Ovary (tissue), 9 donors: Measurements from ENCODE around the gene CTIF. TPM values are rescaled to one million over a fixed set of nuclear protein-coding genes. Genes with fewer than 3 reads are reported as not detected.

ENCODE experiments used
- DNase-seq, 5 donors: peaks; one replicate each; pipeline ENCODE4 v3.0.0-alpha.2; 2019 to 2020
- H3K27ac ChIP-seq, 2 donors: fragments of 200-600 bp; one replicate each; pipeline versions ENCODE4 v1.5.1 to v1.8.0; 2019 to 2022
- H3K27me3 ChIP-seq: fragments of 200-600 bp; one replicate; pipeline ENCODE4 v1.8.0; 2022
- H3K36me3 ChIP-seq: fragments of 200-600 bp; sonication (generic); one replicate; pipeline ENCODE4 v1.5.1; 2019
- H3K4me1 ChIP-seq: one replicate; pipeline ENCODE4 v1.8.1; 2013; ENCODE audit warnings: mild to moderate bottlenecking, moderate library complexity; ENCODE audit not compliant: insufficient read depth
- H3K4me3 ChIP-seq: fragments of 200-600 bp; sonication (generic); one replicate; pipeline ENCODE4 v1.5.1; 2017
- H3K9me3 ChIP-seq, 2 donors: fragments of 200-600 bp in 1 of 2; sonication (generic) in 1 of 2; one replicate each; pipeline versions ENCODE4 v1.5.1 to v1.8.1; 2013 to 2019; ENCODE audit warnings: mild to moderate bottlenecking in 1 of 2, moderate library complexity in 1 of 2
- EP300 ChIP-seq: sonication (generic); formaldehyde crosslinking; IDR thresholded peaks from one replicate; pipeline ENCODE4 v1.6.1; 2017; ENCODE audit warnings: antibody characterized with exemption
- POLR2A ChIP-seq: fragments of 450-650 bp; IDR thresholded peaks from one replicate; pipeline ENCODE4 v1.6.1; 2017; ENCODE audit warnings: antibody characterized with exemption, mild to moderate bottlenecking, moderate library complexity
- WGBS, 3 donors: extraction: QIAGEN DNeasy Blood & Tissue Kit in 1 of 3; methylation state at CpG; one replicate each; pipeline versions ENCODE4 v1.1.5 to v1.1.7; 2013 to 2017; 5-methylcytosine and 5-hydroxymethylcytosine counted together
- intact Hi-C, 4 donors: fragments of 100-400 bp; cut with DNase I; formaldehyde crosslinking; loops; one replicate each; pipeline versions ENCODE4 v1.11.0 to v1.15.1; 2022 to 2023
- polyA plus RNA-seq, 2 donors: library from polyadenylated mRNA; stranded (reverse); fragments of 200-250 nt in 1 of 2; fragments of 350-450 nt in 1 of 2; fragmentation: Illumina TruSeq in 1 of 2; extraction: RNeasy Lipid Tissue Mini Kit (QIAGEN cat#74804) in 1 of 2; gene quantifications; one replicate each; pipeline ENCODE4 v1.2.3, GENCODE V29; 2013 to 2014
- total RNA-seq, 7 donors: library from RNA; depleted of rRNA in 2 of 7; stranded (reverse); fragments of >200 nt in 2 of 7; fragmentation: NEBNext Ultra II Directional in 3 of 7; extraction: Animal tissue kit (Norgen Biotek cat#: 25700) in 3 of 7; gene quantifications; one replicate each; pipeline versions ENCODE4 v1.1.0 to v1.2.4, GENCODE V29; 2016 to 2023
- TF ChIP-seq, protein P1 (sequence below), 3 donors: fragments of 450-650 bp in 2 of 3; fragments of 200-600 bp in 1 of 3; IDR thresholded peaks; one replicate each; pipeline versions ENCODE4 v1.5.1 to v1.8.0; 2016 to 2022; ENCODE audit warnings: antibody characterized with exemption in 3 of 3, mild to moderate bottlenecking in 1 of 3
- donor health status: DM: no; HTN: no; CAD: no; lungs with moderate emphysema.
- donor health status: DM: no; HTN: no; CAD: no.
- donor health status: Bipolar disorder and iron deficiency.
- donor health status: DM: yes; HTN: yes; CAD: no.
- donor health status: DM: no; HTN: no; CAD: no.
- donor health status: DM: yes; HTN: yes; CAD: no.

CTIF gene
- total and polyA plus RNA-seq, 9 donors: 18.5 to 94.1 (median 75.2) TPM

DNA sequence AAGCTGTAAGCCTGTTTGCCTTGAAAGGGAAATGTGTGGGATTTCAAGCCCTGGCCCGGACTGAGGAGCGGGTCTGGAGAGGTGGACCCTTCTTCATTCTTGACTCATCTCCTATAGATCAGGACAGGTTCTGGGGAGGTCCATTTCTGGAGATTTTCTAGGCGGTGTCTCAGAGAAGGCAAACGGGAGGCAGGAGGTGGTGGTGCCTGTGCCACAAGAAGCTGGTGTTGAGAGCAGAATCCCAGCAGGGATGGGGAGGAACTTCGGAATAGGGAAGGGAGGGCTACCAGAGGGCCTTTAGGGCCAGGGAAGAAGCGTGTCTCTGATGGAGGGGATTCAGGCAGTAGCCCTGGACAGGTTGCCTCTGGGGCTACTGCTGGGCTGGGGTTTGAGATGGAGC is 93.0 kb downstream of the CTIF start:
- H3K27ac ChIP-seq: no peak overlapping the region
- H3K36me3 ChIP-seq: no peaks in the 10 kb centered on the region
- intact Hi-C loops: no loop called here
- no peaks in the 10 kb centered on the region for H3K4me1 ChIP-seq
- TF ChIP-seq POLR2A (no peak), EP300 (no peak)
- TF ChIP-seq, protein P1, sequence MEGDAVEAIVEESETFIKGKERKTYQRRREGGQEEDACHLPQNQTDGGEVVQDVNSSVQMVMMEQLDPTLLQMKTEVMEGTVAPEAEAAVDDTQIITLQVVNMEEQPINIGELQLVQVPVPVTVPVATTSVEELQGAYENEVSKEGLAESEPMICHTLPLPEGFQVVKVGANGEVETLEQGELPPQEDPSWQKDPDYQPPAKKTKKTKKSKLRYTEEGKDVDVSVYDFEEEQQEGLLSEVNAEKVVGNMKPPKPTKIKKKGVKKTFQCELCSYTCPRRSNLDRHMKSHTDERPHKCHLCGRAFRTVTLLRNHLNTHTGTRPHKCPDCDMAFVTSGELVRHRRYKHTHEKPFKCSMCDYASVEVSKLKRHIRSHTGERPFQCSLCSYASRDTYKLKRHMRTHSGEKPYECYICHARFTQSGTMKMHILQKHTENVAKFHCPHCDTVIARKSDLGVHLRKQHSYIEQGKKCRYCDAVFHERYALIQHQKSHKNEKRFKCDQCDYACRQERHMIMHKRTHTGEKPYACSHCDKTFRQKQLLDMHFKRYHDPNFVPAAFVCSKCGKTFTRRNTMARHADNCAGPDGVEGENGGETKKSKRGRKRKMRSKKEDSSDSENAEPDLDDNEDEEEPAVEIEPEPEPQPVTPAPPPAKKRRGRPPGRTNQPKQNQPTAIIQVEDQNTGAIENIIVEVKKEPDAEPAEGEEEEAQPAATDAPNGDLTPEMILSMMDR (IDR thresholded peaks at IDR 0.05): no peak
- no peaks in the 10 kb centered on the region for H3K9me3 ChIP-seq
- no peak overlapping the region for H3K4me3 ChIP-seq
- 96 to 98% (median 96%) methylated on average over 6 of the region's 6 CpGs for WGBS, 3 donors
- H3K27me3 ChIP-seq: no peaks in the 10 kb centered on the region
- DNase-seq: no peak

DNA sequence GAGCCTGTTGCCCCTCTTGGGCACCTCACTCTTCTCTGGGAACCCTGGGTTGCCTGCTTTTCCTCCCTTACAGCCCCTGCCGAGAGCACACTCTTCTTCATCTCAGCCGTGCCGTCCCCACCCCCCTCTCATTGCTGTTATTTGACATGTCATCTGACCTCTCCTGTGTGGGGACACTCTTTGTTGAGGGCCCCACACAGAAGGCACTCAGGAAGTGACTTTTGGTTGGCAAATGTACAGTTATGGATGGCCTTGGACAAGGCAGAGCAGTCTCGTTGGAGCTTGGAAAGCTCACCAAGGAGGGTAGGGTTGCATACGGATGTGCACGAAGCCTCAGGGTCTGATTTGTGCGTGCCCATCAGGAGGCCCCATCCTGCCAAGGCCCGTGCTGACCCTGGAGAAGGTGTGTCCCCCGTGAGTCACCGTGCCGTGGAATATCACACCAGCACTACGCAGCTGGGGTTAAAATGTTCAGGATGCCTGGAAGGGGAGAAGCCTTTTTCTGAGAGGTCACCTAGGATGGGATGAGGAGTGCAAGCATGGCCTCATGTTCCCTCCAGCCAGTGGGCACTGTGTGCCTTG is 93.9 kb downstream of the CTIF start:
- Histone ChIP-seq H3K27me3 (no peaks in the 10 kb centered on the region), H3K4me3 (no peak overlapping the region), H3K9me3 (no peaks in the 10 kb centered on the region), H3K27ac (no peak overlapping the region), H3K36me3 (no peaks in the 10 kb centered on the region), H3K4me1 (peaks cover 1% of the 10 kb centered on the region)
- intact Hi-C loops: no loop called here
- TF ChIP-seq, protein P1 (IDR thresholded peaks at IDR 0.05): no peak
- TF ChIP-seq POLR2A (no peak), EP300 (no peak)
- 89 to 98% (median 93%) methylated on average over 7 to 11 of the region's 12 CpGs for WGBS, 3 donors
- DNase-seq: no peak

DNA sequence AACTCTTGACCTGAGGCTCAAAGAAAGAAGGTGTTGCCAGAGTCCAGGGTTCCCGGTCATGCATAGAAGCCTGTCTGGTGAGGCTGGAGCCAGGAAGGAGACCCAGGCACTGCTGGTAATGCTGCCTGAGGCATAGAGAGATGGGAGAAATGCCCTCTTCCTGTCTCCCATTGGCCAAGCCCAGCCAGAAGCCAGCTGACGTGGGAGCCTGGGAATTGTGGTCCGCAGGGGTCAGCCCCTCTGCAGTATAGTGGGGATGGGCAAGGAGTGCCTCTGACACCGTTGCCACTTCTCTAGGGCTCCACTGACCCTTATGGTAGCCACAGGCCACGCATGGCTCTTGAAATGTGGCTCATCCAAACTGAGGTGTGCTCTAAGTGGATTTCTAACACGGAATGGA is 95.7 kb downstream of the CTIF start:
- no peak for TF ChIP-seq EP300
- intact Hi-C loops: no loop called here
- no peak for DNase-seq
- Histone ChIP-seq H3K27me3 (no peaks in the 10 kb centered on the region), H3K9me3 (no peaks in the 10 kb centered on the region), H3K27ac (no peak overlapping the region), H3K36me3 (no peaks in the 10 kb centered on the region), H3K4me1 (peaks cover 1% of the 10 kb centered on the region), H3K4me3 (no peak overlapping the region)
- 92 to 95% (median 94%) methylated on average over 6 of the region's 6 CpGs for WGBS, 3 donors

DNA sequence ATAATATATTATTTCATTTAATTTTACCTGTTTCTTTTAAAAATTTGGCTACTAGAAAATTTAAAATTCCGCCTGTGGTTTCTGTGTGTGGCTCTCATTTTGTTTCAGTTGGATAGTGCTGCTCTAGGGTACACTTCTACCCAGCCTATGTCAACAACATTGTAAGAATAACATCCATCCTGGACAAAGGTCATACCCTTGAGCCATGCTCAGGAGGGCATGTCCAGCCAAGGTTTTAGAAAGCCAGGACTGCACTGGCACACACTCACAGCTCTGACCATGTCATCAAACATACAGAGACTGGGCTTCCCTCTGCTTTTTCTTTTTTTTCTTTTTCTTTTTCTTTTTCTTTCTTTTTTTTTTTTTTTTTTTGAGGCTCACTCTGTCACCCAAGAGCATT is 96.1 kb downstream of the CTIF start:
- Histone ChIP-seq H3K36me3 (no peaks in the 10 kb centered on the region), H3K27me3 (no peaks in the 10 kb centered on the region), H3K9me3 (no peaks in the 10 kb centered on the region), H3K4me3 (no peak overlapping the region), H3K27ac (no peak overlapping the region), H3K4me1 (peaks cover 1% of the 10 kb centered on the region)
- WGBS, 3 donors: 98 to 100% (median 99%) methylated on average over 1 of the region's 1 CpG
- no peak for DNase-seq
- TF ChIP-seq POLR2A: no peak
- no peak for TF ChIP-seq EP300
- TF ChIP-seq, protein P1 (IDR thresholded peaks at IDR 0.05): no peak
- intact Hi-C loops: no loop called here

DNA sequence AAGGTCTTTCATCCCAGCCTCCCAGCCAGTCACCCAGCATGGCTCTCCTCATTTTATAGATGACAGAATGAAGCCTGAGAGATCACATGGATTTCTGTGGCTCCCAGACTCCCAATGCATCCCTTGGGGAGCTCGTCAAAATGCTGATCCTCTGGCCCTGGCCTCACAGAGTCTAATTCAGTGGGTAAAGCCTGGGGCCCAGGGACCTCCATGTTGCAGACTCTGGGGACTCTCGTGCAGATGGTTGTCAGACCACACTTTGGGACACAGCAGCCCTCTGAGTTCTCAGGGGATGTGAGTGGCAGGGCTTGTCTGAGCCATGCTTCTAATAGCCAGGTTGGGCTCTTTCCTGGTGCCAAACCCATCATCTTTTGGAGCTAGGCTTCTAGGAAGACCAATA is 97.0 kb downstream of the CTIF start:
- Histone ChIP-seq H3K4me1 (peaks cover 1% of the 10 kb centered on the region), H3K4me3 (no peak overlapping the region), H3K27ac (no peak overlapping the region), H3K9me3 (no peaks in the 10 kb centered on the region), H3K36me3 (no peaks in the 10 kb centered on the region), H3K27me3 (no peaks in the 10 kb centered on the region)
- WGBS, 3 donors: 93 to 100% (median 95%) methylated on average over 2 of the region's 2 CpGs
- DNase-seq: no peak
- intact Hi-C loops: no loop called here
- no peak for TF ChIP-seq POLR2A
- TF ChIP-seq, protein P1 (IDR thresholded peaks at IDR 0.05): no peak
- no peak for TF ChIP-seq EP300
